HG02759 (cell line): ENCODE data around the gene TENM3.
"Not testable (repeated sequence)": the region's sequence is repeated elsewhere in the genome, so short reads cannot be mapped to it uniquely, and the experiment has no call there.

ENCODE experiments used
- ATAC-seq: cut with Tn5 transposase; IDR thresholded peaks from one replicate; pipeline ENCODE4 v1.9.1; 2021; ENCODE audit warnings: mild to moderate bottlenecking, moderate library complexity; ENCODE audit not compliant: unreplicated experiment

TENM3 gene

GRCh38 chr4:182386576-182386975 lies 143.4 kb downstream of the TENM3 start:
- not testable (repeated sequence) for ATAC-seq

- ATAC-seq, result no peak
Observed at GRCh38 chr4:182391111-182391684, 148.0 kb downstream of the TENM3 start.

- no peak for ATAC-seq
Observed at GRCh38 chr4:182394181-182394580, 151.0 kb downstream of the TENM3 start.

- ATAC-seq, result no peak
Observed at GRCh38 chr4:182400081-182400480, 156.9 kb downstream of the TENM3 start.

- ATAC-seq, result no peak
Observed at GRCh38 chr4:182400790-182401189, 157.6 kb downstream of the TENM3 start.

GRCh38 chr4:182404376-182404775 lies 161.2 kb downstream of the TENM3 start:
- ATAC-seq, result no peak

GRCh38 chr4:182405087-182405486 lies 161.9 kb downstream of the TENM3 start:
- no peak for ATAC-seq

GRCh38 chr4:182409271-182409670 lies 166.1 kb downstream of the TENM3 start:
- no peak for ATAC-seq

GRCh38 chr4:182411391-182411790 lies 168.2 kb downstream of the TENM3 start:
- ATAC-seq, result no peak

- ATAC-seq, result no peak
Observed at GRCh38 chr4:182413550-182413949, 170.3 kb downstream of the TENM3 start.

GRCh38 chr4:182415116-182415515 lies 171.9 kb downstream of the TENM3 start:
- no peak for ATAC-seq

- ATAC-seq, result no peak
Observed at GRCh38 chr4:182416067-182416466, 172.9 kb downstream of the TENM3 start.

- ATAC-seq, result no peak
Observed at GRCh38 chr4:182418054-182418734, 175.0 kb downstream of the TENM3 start.

GRCh38 chr4:182420189-182420588 lies 177.0 kb downstream of the TENM3 start:
- ATAC-seq, result no peak

GRCh38 chr4:182421753-182422152 lies 178.6 kb downstream of the TENM3 start:
- ATAC-seq, result no peak

- no peak for ATAC-seq
Observed at GRCh38 chr4:182425302-182425701, 182.1 kb downstream of the TENM3 start.

- no peak for ATAC-seq
Observed at GRCh38 chr4:182426901-182427300, 183.7 kb downstream of the TENM3 start.

GRCh38 chr4:182427554-182427953 lies 184.4 kb downstream of the TENM3 start:
- no peak for ATAC-seq

GRCh38 chr4:182429896-182430295 lies 186.7 kb downstream of the TENM3 start:
- no peak for ATAC-seq

GRCh38 chr4:182432819-182433218 lies 189.6 kb downstream of the TENM3 start:
- no peak for ATAC-seq

GRCh38 chr4:182434720-182435119 lies 191.5 kb downstream of the TENM3 start:
- no peak for ATAC-seq

GRCh38 chr4:182435401-182435800 lies 192.2 kb downstream of the TENM3 start:
- no peak for ATAC-seq

- no peak for ATAC-seq
Observed at GRCh38 chr4:182443070-182443469, 199.9 kb downstream of the TENM3 start.
